Left hindlimb (tissue), 1 donor: ENCODE results near the gene UBA1.

Experiments used
- DNase-seq: peaks from one replicate; pipeline ENCODE4 v3.0.0-alpha.2; 2018

Gene UBA1

DNA sequence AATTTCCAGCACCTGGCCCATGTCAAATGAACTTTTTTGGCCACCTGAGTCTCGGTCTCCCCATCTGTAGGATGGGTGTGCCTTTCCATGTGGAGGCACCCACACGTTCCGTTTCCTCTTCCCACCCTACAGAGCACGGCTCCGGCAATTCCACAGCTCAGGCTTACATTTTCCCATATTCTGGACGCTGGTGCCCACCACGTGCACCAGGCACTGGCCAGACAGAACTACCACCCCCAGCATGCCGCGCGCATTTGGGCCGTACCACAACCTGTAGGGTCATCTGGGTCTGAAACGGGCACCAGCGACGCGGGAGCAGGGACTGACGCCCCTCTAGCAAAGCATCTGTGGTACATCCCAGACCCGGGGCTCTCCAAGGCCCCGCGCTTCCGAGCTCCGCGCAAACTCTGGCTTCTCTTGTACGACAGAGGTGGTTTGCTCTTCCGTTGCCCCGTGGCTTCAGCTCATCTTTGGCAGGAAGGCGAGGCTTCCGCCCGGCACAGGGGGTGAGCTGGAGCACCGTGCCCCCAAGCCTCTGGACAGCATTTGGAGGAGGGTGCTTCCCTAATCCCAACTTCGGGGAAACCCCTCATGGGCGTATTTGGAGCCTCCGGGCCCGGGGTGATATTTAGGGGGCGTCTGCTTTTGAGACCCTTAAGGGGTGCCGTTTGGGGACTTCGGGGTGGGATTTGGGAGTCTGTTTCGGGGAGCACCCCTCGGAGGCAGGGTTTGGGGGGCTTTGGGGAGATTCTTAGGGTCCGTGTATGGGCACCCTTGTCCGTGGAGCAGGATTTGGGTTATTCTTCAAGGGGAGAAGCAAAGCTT, 3.0 kb upstream of the UBA1 start:
- peak; percentile 91 for DNase-seq

DNA sequence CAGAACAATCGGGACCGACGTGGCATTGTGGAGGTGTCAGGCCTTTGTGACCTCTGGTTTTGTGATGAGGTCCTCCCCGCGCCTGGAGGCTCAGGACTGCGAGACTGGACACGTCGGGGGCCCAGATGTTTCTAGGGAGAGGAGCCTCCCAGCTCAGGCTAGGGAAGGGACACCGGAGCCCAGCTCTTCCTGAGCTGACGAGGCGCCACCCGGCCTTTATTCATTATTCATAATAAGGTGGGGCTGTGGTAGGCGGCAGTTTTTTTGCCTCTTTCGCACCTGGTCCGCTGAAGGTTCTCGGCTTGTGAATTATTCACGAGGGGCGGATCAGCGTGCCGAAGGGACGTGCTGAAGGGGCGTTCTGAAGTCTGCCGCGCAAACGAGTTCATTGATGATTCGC, 2.3 kb upstream of the UBA1 start:
- no peak for DNase-seq

DNA sequence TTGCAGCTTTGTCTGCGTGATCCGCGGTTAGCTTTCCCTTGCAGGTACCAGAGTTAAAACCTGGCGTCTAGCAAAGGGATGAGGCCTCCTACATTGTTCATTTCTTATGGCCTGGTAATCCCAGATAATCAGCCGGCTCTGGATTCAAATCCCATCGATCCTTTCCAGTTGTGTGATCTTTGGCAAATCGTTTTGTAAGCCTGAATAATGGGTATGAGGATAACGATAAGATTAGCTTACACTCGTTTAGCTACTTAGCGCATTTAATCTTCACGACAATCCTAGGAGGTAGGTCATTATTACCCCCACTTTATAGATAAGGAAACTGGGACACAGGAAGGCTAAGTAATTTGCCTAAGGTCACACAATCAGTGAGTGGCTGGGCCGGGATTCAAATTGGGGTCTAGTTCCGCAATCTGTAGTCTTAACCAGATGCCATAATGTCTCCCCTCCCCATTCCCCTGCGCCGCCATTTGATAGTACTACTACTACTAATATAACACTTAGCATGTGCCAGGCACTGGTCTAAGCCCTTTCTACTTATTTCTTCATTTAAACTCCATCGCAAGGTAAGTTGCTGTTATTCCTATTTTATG, 1.7 kb upstream of the UBA1 start:
- DNase-seq: no peak

DNA sequence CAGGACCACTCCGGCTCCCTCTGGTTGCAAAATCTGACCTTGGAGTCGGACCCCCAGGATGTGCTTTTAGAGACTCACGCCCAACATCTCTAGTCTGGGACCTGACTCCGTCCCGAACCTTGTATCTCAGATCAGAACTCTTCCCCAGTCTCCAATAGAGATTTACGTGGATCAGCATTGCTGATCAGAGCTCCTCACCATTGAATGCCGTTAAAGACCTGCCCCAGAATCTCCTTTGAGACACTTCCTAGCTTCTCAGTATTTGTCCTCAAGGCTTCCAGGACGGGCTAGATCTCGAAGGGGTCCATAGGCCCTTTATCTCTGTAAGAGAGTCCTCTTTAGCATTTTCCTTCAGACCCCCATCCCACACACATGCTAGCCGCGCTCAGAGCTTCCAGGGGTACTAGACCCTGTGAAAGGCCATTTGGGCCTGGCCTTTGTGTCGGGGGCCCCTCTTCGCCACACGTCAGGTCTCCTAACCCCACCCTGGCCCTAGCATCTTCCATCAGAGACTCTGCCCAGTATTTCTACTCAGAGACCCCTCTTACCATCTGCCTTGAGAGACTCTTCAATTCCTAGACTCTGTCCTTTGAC, 662 bp downstream of the UBA1 start:
- DNase-seq: no peak

DNA sequence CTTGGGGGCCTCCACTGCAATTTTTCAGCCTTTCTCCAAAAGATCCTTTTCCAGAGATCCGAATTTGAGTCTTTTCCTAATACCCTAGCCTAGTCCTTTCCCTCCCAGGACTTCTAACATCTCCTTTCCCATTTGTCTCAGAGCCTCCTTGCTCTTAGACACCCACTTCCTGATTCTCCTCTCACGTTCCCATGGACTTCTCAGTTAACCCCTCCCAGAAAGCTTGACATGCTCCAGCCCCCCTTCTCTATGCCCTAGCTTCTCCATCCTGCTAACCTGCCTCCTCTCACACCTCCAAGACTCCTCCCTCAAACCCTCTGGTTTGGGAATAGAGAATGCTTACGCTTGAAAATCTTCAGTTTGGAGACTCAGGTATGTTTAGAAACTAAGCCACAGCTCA, 2.5 kb downstream of the UBA1 start:
- DNase-seq: no peak

DNA sequence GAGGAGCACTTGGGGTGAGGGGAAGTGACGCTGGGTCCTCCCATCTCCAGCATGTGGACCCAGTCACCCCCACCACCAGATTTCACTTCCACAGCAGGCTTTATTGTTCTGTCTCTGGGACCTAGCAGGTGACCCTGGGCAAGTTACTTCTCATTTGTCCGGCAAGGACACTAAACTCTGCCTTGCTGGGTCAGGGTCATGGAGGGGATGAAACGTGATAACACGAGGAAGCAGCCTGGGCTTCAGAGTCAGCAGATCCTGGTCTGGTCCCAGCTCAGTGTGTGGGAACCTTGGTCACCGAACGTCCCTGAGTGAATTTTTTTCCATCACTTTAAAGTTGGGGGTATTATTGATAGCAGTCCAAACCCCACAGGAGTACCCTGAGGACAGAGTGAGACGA, 3.9 kb downstream of the UBA1 start:
- DNase-seq: no peak

DNA sequence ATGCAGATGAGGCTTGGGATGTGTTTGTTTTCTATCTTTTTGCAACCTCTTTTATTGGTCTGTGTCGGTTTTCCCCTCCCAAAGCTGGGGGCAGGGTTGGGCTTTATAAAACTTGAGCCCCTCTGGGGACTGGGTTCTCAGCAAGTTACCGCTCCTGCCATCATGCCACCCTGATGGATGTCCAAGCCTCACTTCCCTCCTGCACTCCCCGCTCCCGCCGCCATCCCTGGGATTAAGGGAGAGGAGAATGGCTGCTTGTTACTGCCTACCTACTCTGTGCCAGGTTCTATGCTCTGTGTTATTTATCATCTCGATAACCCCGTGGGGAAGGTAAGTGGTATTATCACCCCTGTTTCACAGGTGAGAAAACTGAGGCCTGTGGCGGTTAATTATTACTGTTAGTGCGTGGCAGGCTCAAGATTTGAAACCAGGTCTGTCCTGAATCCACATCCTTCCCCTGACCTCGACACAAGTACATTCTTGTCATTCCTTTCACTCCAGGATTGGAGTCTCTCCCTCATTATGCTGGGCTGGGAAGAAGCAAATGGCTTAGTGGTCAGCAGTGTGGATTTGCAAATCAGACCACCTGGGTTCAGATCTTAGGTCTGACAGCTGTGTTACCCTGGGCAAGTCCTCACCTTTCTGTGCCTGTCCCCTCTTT, 4.5 kb downstream of the UBA1 start:
- DNase-seq: no peak

DNA sequence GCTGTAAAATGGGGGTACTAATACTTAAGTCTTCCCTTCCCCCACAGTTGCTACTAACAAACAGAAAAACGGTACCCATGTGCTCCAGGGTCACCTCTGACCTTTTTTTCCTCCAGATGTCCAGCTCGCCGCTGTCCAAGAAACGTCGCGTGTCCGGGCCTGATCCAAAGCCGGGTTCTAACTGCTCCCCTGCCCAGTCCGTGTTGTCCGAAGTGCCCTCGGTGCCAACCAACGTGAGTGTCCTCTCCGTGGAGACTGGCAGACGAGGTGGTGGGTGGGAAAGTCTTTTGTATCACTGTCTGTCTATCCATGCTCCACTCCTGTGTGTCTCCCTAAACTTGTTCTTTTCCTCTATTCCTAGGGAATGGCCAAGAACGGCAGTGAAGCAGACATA, 5.1 kb downstream of the UBA1 start:
- no peak for DNase-seq

DNA sequence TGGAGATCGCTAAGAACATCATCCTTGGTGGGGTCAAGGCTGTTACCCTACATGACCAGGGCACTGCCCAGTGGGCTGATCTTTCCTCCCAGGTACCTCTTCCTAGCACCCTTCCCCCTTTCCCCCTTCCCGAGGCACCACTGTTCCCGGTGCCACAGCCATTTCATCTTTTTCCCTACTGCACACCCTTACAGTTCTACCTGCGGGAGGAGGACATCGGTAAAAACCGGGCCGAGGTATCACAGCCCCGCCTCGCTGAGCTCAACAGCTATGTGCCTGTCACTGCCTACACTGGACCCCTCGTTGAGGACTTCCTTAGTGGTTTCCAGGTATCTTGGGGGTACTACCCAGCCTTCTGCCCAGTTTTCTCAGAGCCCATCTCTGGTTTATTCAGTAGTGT, 5.7 kb downstream of the UBA1 start:
- no peak for DNase-seq

DNA sequence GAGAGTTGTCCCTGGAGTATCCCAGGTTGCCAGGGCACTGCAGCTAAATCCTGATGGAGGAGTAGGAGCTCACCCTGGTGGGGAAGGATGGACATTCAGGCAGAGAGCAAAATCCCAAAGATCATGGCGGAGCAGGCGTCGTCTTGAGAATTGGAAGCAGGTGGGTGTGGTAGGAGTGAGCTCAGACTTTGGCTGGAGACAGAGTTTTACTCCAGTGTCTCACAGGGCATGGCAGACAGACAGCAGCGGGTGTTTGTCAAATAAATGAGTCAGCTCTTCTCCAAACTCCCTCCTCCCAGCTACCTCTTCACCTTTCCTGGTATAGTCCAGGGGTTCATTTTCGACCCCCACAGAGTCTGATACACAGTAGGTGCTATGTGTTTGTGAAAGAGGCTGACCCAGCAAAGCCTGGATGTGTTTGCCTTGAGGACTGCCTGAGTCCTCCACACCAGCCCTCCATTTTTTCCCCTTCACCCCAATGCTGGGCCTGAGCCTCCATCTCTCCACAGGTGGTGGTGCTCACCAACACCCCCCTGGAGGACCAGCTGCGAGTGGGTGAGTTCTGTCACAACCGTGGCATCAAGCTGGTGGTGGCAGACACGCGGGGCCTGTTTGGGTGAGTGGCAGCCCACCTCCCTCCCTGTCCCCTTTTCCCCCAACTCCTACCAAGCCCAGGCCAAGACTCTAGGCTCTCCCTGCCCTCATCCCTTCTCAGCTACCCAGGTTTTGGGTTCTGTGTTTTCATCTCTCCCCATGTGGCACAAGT, 6.9 kb downstream of the UBA1 start:
- DNase-seq: no peak

DNA sequence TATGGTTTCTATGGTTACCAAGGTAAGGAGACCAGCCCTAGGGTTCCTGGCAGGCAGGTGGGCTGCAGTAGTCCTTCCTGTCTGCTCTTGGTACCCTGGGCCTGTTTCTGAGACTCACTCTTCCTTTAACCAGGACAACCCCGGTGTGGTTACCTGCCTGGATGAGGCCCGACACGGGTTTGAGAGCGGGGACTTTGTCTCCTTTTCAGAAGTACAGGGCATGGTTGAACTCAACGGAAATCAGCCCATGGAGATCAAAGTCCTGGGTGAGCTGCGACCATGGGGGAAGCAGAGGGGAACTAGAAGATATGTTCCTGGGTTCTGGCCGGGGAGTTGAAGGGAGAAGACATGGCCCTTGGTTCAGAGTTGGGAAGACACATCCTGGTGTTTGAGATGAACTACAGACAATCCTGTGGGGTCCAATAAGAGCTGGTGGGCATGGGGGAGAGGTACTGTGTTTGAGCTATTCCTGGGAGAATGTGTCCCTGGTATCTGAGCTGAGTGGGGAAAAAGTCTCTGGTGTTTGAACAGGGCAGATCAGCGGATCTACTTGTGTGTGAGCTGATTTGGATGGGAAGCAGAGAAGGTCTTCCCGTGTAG, 7.8 kb downstream of the UBA1 start:
- DNase-seq: no peak

DNA sequence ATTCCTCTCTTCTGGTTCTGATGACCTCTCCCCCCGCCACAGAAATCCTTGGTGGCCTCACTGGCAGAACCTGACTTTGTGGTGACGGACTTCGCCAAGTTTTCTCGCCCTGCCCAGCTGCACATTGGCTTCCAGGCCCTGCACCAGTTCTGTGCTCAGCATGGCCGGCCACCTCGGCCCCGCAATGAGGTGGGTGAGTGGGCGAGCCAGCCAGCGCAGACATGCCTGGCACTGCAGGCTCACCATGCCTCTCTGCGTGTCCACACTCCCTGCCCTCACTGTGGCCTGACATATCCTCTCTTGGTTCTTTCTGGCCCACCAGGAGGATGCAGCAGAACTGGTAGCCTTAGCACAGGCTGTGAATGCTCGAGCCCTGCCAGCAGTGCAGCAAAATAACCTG, 8.7 kb downstream of the UBA1 start:
- no peak for DNase-seq

DNA sequence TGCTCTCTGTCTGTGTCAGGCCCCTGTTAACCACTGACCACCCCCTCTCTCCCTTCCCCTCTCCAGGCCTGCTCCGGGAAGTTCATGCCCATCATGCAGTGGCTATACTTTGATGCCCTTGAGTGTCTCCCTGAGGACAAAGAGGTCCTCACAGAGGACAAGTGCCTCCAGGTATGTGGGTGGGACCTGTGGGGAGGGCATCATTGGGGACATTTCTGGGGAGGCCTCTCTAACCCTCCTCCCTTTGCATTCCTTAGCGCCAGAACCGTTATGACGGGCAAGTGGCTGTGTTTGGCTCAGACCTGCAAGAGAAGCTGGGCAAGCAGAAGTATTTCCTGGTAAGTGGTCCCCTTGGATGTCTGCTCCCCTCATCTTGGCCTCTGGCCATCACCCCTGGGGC, 9.2 kb downstream of the UBA1 start:
- DNase-seq: no peak

DNA sequence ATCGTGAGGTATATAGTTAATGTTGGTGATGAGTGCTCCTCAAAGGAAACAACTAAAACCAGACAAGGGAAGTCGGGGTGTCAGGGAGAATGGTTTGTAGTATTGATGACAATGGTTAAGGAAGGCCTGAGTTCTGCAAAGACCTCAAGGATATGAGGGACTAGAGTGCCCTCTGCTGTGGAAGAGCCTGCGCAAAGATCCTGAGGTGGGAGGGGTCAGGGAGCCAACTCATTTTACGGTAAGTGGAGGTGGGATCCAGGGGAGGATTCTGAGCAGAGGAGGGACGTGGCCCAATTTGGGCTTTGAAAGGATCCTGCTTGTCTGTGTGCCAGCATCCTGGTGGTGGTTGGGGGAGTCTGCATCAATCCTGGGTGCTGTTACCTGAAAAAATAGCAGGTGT, 11.3 kb downstream of the UBA1 start:
- no peak for DNase-seq

DNA sequence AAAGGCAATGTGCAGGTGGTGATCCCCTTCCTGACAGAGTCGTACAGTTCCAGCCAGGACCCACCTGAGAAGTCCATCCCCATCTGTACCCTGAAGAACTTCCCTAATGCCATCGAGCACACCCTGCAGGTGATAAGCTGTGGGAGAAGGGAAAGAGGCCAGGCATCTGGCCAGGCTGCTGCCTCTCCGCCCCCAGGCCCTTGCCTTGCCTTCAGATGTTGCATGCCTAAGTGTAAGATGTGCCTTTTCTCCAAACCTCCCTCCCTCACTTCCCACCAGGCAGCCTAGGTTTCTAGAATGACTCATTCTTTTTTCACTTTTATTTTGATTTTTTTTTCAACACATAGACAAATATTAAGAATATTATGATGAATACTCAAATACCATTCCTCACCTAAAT, 12.7 kb downstream of the UBA1 start:
- DNase-seq: no peak

DNA sequence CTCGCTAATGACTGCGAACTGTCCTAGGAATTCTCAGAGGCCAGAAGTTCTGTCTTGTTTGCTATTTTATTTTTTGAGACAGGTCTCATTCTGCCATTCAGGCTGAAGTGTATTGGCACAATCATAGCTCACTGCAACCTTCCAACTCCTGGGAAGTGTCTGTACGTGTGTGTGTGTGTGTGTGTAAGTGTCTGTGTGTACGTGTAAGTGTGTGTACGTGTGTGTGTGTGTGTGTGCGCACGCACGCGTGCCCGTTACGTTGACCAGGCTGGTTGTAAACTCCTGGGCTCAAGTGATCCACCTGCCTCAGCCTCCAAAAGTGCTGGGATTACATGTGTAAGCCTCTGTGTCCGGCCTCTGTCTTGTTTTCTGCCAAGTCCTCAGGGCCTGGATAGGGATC, 14.5 kb downstream of the UBA1 start:
- DNase-seq: no peak

DNA sequence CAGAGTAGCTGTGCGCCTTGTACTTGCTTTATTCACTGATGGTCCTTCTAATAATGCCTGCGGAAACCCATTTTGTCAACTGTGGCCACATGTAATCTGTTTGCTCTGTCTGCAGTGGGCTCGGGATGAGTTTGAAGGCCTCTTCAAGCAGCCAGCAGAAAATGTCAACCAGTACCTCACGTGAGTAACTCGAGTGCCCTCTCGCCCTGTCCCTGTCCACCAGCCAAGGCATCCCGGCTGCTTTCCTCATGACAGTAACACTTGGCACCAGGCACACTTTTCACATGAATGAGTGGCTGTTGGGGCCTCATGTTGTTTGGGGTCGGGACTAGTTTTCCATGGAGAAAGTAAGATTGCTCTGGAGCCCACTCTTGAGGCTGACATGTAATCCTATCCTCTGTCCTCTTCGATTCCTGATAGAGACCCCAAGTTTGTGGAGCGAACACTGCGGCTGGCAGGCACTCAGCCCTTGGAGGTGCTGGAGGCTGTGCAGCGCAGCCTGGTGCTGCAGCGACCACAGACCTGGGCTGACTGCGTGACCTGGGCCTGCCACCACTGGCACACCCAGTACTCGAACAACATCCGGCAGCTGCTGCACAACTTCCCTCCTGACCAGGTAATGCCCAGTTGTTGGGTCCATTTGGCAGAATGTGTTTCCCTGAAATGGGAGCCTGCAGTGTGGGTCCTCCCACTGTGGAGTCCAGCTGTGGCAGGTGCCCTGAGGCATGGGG, 16.0 kb downstream of the UBA1 start:
- DNase-seq: no peak

DNA sequence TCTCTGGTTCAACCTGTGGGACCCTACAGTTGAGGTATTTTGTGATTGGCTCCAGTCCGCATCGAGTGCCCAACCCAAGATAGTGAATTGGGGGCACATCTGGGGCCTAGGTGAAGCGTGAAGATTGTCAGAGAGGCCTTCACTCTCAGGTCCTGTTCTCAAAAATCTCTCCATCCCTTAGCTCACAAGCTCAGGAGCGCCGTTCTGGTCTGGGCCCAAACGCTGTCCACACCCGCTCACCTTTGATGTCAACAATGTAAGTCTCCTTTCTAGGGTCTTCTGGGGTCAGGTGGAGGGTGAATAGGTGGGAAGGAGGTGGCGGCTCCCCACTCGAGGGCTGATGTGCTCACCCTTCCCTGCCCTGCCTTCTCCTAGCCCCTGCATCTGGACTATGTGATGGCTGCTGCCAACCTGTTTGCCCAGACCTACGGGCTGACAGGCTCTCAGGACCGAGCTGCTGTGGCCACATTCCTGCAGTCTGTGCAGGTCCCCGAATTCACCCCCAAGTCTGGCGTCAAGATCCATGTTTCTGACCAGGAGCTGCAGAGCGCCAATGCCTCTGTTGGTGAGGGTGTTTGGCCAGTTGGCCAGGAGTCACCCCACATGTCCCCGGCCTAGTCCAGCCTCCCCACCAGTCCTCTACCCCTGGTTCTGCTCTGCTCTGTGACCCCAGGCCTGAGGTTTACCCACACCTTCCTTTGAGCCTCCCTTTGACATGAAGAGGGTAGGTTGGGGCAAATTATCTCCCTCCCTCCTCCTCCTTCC, 17.2 kb downstream of the UBA1 start:
- DNase-seq: no peak

DNA sequence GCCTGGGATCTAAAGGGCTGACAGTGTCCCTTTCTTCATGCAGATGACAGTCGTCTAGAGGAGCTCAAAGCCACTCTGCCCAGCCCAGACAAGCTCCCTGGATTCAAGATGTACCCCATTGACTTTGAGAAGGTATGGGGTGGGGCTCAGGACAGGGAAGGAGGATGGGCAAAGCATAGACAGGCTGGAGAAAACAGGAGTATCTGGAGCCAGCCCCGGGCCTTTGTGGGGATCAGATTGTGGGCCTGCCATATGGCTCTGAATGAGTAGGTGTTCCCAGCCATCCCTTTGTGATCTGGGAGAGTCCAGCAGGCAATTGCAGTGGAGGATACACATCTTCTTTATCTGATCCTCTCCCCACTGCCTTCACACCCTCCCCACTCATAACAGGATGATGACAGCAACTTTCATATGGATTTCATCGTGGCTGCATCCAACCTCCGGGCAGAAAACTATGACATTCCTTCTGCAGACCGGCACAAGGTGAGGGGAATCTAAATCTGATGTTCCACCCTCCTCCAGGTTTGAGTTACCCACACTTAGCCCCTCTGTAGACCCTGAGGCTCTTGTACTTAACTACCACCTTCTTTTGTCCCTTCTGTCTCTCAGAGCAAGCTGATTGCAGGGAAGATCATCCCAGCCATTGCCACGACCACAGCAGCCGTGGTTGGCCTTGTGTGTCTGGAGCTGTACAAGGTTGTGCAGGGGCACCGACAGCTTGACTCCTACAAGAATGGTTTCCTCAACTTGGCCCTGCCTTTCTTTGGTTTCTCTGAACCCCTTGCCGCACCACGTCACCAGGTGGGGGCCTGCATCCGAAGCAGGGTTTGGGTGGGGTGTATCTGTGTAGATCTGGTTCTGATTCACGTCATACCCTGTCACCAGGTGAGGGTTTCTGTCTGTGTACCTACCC, 19.0 kb downstream of the UBA1 start:
- no peak for DNase-seq

DNA sequence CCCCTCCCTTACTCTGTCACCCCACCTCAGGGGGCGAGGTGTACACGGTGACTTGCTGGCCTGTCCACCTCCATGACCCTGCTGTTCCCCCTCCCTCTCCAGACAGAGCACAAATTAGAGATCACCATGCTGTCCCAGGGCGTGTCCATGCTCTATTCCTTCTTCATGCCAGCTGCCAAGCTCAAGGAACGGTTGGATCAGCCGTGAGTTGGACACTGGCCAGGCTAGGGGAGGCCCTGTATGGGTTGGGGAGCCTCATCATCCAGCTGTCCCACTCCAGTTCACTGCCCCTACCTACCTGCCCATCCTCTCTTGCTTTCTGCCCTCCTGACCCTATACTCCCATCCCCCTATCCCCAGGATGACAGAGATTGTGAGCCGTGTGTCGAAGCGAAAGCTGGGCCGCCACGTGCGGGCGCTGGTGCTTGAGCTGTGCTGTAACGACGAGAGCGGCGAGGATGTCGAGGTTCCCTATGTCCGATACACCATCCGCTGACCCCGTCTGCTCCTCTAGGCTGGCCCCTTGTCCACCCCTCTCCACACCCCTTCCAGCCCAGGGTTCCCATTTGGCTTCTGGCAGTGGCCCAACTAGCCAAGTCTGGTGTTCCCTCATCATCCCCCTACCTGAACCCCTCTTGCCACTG, 20.9 kb downstream of the UBA1 start:
- DNase-seq: no peak
